Ovary (tissue), 9 donors: ENCODE measurements around the gene LAG3. TPM values are rescaled to one million over a fixed set of nuclear protein-coding genes. Genes with fewer than 3 reads are reported as not detected.

ENCODE experiments used
- DNase-seq, 5 donors: peaks; one replicate each; pipeline ENCODE4 v3.0.0-alpha.2; 2019 to 2020
- H3K27ac ChIP-seq, 2 donors: fragments of 200-600 bp; one replicate each; pipeline versions ENCODE4 v1.5.1 to v1.8.0; 2019 to 2022
- H3K27me3 ChIP-seq: fragments of 200-600 bp; one replicate; pipeline ENCODE4 v1.8.0; 2022
- H3K36me3 ChIP-seq: fragments of 200-600 bp; sonication (generic); one replicate; pipeline ENCODE4 v1.5.1; 2019
- H3K4me1 ChIP-seq: one replicate; pipeline ENCODE4 v1.8.1; 2013; ENCODE audit warnings: mild to moderate bottlenecking, moderate library complexity; ENCODE audit not compliant: insufficient read depth
- H3K4me3 ChIP-seq: fragments of 200-600 bp; sonication (generic); one replicate; pipeline ENCODE4 v1.5.1; 2017
- H3K9me3 ChIP-seq, 2 donors: fragments of 200-600 bp in 1 of 2; sonication (generic) in 1 of 2; one replicate each; pipeline versions ENCODE4 v1.5.1 to v1.8.1; 2013 to 2019; ENCODE audit warnings: mild to moderate bottlenecking in 1 of 2, moderate library complexity in 1 of 2
- CTCF ChIP-seq, 3 donors: fragments of 450-650 bp in 2 of 3; fragments of 200-600 bp in 1 of 3; IDR thresholded peaks; one replicate each; pipeline versions ENCODE4 v1.5.1 to v1.8.0; 2016 to 2022; ENCODE audit warnings: antibody characterized with exemption in 3 of 3, mild to moderate bottlenecking in 1 of 3
- EP300 ChIP-seq: sonication (generic); formaldehyde crosslinking; IDR thresholded peaks from one replicate; pipeline ENCODE4 v1.6.1; 2017; ENCODE audit warnings: antibody characterized with exemption
- POLR2A ChIP-seq: fragments of 450-650 bp; IDR thresholded peaks from one replicate; pipeline ENCODE4 v1.6.1; 2017; ENCODE audit warnings: antibody characterized with exemption, mild to moderate bottlenecking, moderate library complexity
- WGBS, 3 donors: extraction: QIAGEN DNeasy Blood & Tissue Kit in 1 of 3; methylation state at CpG; one replicate each; pipeline versions ENCODE4 v1.1.5 to v1.1.7; 2013 to 2017; 5-methylcytosine and 5-hydroxymethylcytosine counted together
- intact Hi-C, 4 donors: fragments of 100-400 bp; cut with DNase I; formaldehyde crosslinking; loops; one replicate each; pipeline versions ENCODE4 v1.11.0 to v1.15.1; 2022 to 2023
- polyA plus RNA-seq, 2 donors: library from polyadenylated mRNA; stranded (reverse); fragments of 200-250 nt in 1 of 2; fragments of 350-450 nt in 1 of 2; fragmentation: Illumina TruSeq in 1 of 2; extraction: RNeasy Lipid Tissue Mini Kit (QIAGEN cat#74804) in 1 of 2; gene quantifications; one replicate each; pipeline ENCODE4 v1.2.3, GENCODE V29; 2013 to 2014
- total RNA-seq, 7 donors: library from RNA; depleted of rRNA in 2 of 7; stranded (reverse); fragments of >200 nt in 2 of 7; fragmentation: NEBNext Ultra II Directional in 3 of 7; extraction: Animal tissue kit (Norgen Biotek cat#: 25700) in 3 of 7; gene quantifications; one replicate each; pipeline versions ENCODE4 v1.1.0 to v1.2.4, GENCODE V29; 2016 to 2023
- donor health status: DM: no; HTN: no; CAD: no; lungs with moderate emphysema.
- donor health status: DM: no; HTN: no; CAD: no.
- donor health status: Bipolar disorder and iron deficiency.
- donor health status: DM: yes; HTN: yes; CAD: no.
- donor health status: DM: no; HTN: no; CAD: no.
- donor health status: DM: yes; HTN: yes; CAD: no.

LAG3 gene
- total and polyA plus RNA-seq, 9 donors = 4.7 to 21.8 (median 14.2) TPM

GRCh38 chr12:6766651-6767349, 5.5 kb upstream of the LAG3 start:
- WGBS, 3 donors = 1 to 2% (median 1%) methylated on average over 39 to 87 of the region's 88 CpGs
- Histone ChIP-seq H3K27ac (peak overlapping the region; percentile 91 to 100), H3K36me3 (no peaks in the 10 kb centered on the region), H3K4me3 (peak overlapping the region; percentile 68), H3K4me1 (peaks cover 24% of the 10 kb centered on the region), H3K27me3 (no peaks in the 10 kb centered on the region), H3K9me3 (no peaks in the 10 kb centered on the region)
- peak; percentile 78 to 88 (median 85) for DNase-seq
- TF ChIP-seq POLR2A = peak; percentile 49
- no peak for TF ChIP-seq EP300
- TF ChIP-seq CTCF (IDR thresholded peaks at IDR 0.05) = peak; percentile 54 to 89 (median 81)
- intact Hi-C loops = loop anchor here in 2 of 4 donors (2.0 kb wide), 1 partner anchor 14 kb away; the partner anchor contains the start of gene MLF2 (in 2 of the 2)

GRCh38 chr12:6767353-6768319, 4.7 kb upstream of the LAG3 start:
- H3K27me3 ChIP-seq = no peaks in the 10 kb centered on the region
- no peaks in the 10 kb centered on the region for H3K36me3 ChIP-seq
- intact Hi-C loops = loop anchor here in 2 of 4 donors (2.0 kb wide), 1 partner anchor 15 kb away; the partner anchor contains the start of gene MLF2 (in 2 of the 2)
- peak in 2 of 5 donors; percentile 46 to 53 for DNase-seq
- TF ChIP-seq CTCF (IDR thresholded peaks at IDR 0.05) (no peak), EP300 (no peak), POLR2A (no peak)
- H3K27ac ChIP-seq = peak overlapping the region; percentile 91 to 100
- WGBS, 3 donors = 1 to 2% (median 1%) methylated on average over 42 to 44 of the region's 44 CpGs
- peak overlapping the region; percentile 68 for H3K4me3 ChIP-seq
- H3K4me1 ChIP-seq = peaks cover 26% of the 10 kb centered on the region
- H3K9me3 ChIP-seq = no peaks in the 10 kb centered on the region

- intact Hi-C loops = no loop called here
- WGBS, 3 donors = 8 to 15% (median 12%) methylated on average over 6 of the region's 6 CpGs
- Histone ChIP-seq H3K4me1 (peaks cover 28% of the 10 kb centered on the region), H3K4me3 (peak overlapping the region; percentile 68), H3K27ac (peak overlapping the region; percentile 91 to 100), H3K36me3 (no peaks in the 10 kb centered on the region), H3K27me3 (no peaks in the 10 kb centered on the region), H3K9me3 (no peaks in the 10 kb centered on the region)
- TF ChIP-seq POLR2A = no peak
- no peak for TF ChIP-seq EP300
- TF ChIP-seq CTCF (IDR thresholded peaks at IDR 0.05) = no peak
- peak in 1 of 5 donors; percentile 43 for DNase-seq
Observed at GRCh38 chr12:6768437-6768914, 3.8 kb upstream of the LAG3 start.

GRCh38 chr12:6768990-6769389, 3.3 kb upstream of the LAG3 start:
- H3K9me3 ChIP-seq = no peaks in the 10 kb centered on the region
- H3K36me3 ChIP-seq = no peaks in the 10 kb centered on the region
- no peaks in the 10 kb centered on the region for H3K27me3 ChIP-seq
- peak; percentile 66 to 78 (median 73) for DNase-seq
- peaks cover 24% of the 10 kb centered on the region for H3K4me1 ChIP-seq
- no peak for TF ChIP-seq EP300
- peak; percentile 10 for TF ChIP-seq POLR2A
- TF ChIP-seq CTCF (IDR thresholded peaks at IDR 0.05) = no peak
- intact Hi-C loops = no loop called here
- 18 to 31% (median 31%) methylated on average over 6 of the region's 6 CpGs for WGBS, 3 donors
- peak overlapping the region; percentile 68 for H3K4me3 ChIP-seq
- peak overlapping the region; percentile 91 to 100 for H3K27ac ChIP-seq
